ENCODE results near the gene PLXNA2.

PLXNA2 gene

GRCh38 chr1:208239473-208240381, 4.5 kb downstream of the PLXNA2 start:
- WGBS: 82% methylated on average over 10 of the region's 10 CpGs
- Histone ChIP-seq H3K4me1 (ENCODE audit: insufficient read depth, low read length) (peaks cover 39% of the 10 kb centered on the region; the same call in 1 of the 2 replicates), H3K9ac (ENCODE audit: low read depth, low read length) (no peak overlapping the region), H3K4me3 (ENCODE audit: low read length) (no peak overlapping the region), H3K27ac (ENCODE audit: low read depth, low read length) (no peak overlapping the region), H3K27me3 (ENCODE audit: insufficient read depth, low read length) (peaks cover 54% of the 10 kb centered on the region), H3K36me3 (ENCODE audit: insufficient read depth, low read length) (no peaks in the 10 kb centered on the region), H3K9me3 (ENCODE audit: insufficient read depth, low read depth, low read length) (no peaks in the 10 kb centered on the region)

DNA sequence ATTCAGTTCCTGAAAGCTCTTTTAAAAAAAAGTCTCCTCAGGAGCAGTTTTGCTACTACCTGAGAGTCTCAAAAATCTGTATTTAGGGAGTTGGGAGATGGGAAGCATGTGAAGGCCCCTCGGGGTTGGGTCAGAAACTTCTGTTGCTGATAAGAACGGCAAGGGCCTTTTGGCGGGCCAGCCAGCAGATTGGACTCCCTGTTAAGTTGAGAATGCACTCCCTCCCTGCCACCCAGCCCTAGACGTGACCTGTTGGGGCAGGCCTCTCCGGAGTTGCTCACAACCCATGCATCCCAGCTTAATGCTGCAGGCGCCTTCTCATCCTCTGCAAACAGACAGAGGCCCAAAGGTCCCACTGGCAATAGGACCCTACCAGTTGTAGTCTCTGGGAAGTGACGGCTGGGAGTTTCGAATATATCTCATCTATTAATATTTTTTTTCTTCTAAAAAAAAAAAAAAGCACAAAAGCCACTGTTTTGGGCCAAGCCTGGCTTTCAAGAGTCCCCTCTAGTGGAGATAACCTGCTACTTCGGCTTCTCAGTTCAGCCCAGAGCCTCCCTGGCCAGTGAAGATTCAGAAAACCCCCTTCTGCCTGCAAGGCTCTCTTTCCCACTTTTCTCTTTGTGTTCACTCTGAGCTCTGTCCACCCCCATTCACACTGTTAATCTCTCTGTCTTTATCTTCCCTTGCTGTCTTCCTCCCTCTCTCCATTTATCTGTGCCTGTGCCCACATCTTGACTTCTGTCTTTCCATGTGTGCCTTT, 5.3 kb downstream of the PLXNA2 start:
- 24% methylated on average over 7 of the region's 9 CpGs for WGBS
- Histone ChIP-seq H3K27me3 (ENCODE audit: insufficient read depth, low read length) (peaks cover 48% of the 10 kb centered on the region), H3K4me1 (ENCODE audit: insufficient read depth, low read length) (peaks cover 44% of the 10 kb centered on the region), H3K4me3 (ENCODE audit: low read length) (no peak overlapping the region), H3K9me3 (ENCODE audit: insufficient read depth, low read depth, low read length) (no peaks in the 10 kb centered on the region), H3K27ac (ENCODE audit: low read depth, low read length) (no peak overlapping the region), H3K36me3 (ENCODE audit: insufficient read depth, low read length) (no peaks in the 10 kb centered on the region), H3K9ac (ENCODE audit: low read depth, low read length) (no peak overlapping the region)

- no peak overlapping the region for H3K9ac ChIP-seq (ENCODE audit: low read depth, low read length)
- WGBS: 95% methylated on average over 8 of the region's 8 CpGs
- no peaks in the 10 kb centered on the region for H3K36me3 ChIP-seq (ENCODE audit: insufficient read depth, low read length)
- no peaks in the 10 kb centered on the region for H3K9me3 ChIP-seq (ENCODE audit: insufficient read depth, low read depth, low read length)
- H3K4me3 ChIP-seq (ENCODE audit: low read length): no peak overlapping the region
- no peak overlapping the region for H3K27ac ChIP-seq (ENCODE audit: low read depth, low read length)
- peaks cover 61% of the 10 kb centered on the region for H3K4me1 ChIP-seq (ENCODE audit: insufficient read depth, low read length)
- H3K27me3 ChIP-seq (ENCODE audit: insufficient read depth, low read length): peaks cover 32% of the 10 kb centered on the region
Measured at GRCh38 chr1:208237241-208237640, 6.9 kb downstream of the PLXNA2 start.

DNA sequence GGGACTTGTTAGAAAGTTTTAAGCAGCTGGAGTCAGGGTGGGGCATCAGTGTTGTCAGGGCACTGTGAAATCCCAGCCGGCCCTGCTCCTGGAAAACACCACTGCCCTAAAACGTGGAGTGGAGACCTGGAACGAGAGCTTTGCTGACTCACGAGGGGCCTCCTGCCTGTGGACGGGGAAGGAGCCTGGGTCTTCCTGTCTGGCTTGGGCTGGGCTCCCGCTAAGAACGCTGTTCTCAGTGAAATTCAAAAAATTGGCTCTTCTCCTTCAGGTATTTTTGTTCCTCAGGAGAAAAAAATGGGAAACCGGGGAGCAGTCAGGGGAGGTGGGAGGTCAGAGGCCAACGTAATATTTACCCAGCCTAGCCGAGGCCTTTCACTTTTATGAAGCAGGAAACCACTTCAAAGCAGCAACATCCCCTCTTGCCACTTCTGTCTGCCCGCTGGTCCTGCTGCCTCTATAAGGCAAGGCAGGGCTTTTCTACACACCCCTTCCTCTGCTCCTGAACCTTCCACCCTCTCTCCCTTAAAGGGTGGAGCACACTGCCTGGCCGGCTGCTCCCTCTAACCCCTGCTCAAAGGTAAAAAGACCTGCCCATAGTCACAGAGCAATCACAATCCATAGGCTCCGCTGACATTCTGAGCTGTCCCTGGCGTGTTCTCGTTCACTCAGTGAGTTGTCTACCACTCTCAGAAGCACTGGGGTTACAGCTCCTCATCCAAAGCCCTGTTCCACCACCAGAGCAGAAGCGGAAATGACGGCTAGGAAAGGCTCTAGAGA, 8.0 kb downstream of the PLXNA2 start:
- 50% methylated on average over 17 of the region's 17 CpGs for WGBS
- Histone ChIP-seq H3K4me1 (ENCODE audit: insufficient read depth, low read length) (peaks cover 67% of the 10 kb centered on the region), H3K36me3 (ENCODE audit: insufficient read depth, low read length) (no peaks in the 10 kb centered on the region), H3K27me3 (ENCODE audit: insufficient read depth, low read length) (peaks cover 21% of the 10 kb centered on the region), H3K4me3 (ENCODE audit: low read length) (no peak overlapping the region), H3K9ac (ENCODE audit: low read depth, low read length) (0 out of 2 replicates have a peak overlapping the region, but pooled peaks have one; percentile 6), H3K9me3 (ENCODE audit: insufficient read depth, low read depth, low read length) (no peaks in the 10 kb centered on the region), H3K27ac (ENCODE audit: low read depth, low read length) (0 out of 2 replicates have a peak overlapping the region, but pooled peaks have one; percentile 15)

DNA sequence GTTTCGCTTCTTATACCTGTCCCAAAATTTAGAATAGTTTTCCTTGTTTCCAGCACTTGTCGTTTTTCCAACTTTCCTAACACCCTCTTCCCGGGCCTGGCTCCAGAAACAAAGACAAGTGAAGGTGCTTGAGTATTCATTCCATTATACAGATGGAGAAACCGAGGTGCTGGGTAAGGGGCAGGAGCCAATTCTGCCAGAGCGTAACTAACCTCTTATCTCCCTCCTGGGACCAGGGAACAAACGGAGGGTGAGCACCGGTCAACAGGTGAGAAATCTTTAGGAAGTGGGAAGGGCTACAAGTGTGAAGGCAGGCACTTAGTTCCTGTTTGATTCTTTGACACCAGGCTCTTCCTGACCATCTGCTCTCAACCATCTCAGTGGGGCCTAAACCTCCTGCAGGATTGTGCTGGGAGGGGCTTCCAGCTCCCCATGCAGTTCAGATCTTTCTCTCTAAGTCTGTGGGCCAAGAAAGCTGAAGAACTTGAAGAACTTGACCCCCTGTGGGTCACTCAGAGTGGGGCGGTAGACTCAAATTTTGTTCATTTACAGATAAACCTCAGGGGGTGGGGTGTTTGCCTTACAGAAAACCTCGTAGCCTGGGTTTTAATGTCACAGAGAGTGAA, 8.7 kb downstream of the PLXNA2 start:
- H3K27me3 ChIP-seq (ENCODE audit: insufficient read depth, low read length): peaks cover 14% of the 10 kb centered on the region; the same call in 1 of the 2 replicates
- H3K27ac ChIP-seq (ENCODE audit: low read depth, low read length): 0 out of 2 replicates have a peak overlapping the region, but pooled peaks have one; percentile 15
- peaks cover 68% of the 10 kb centered on the region for H3K4me1 ChIP-seq (ENCODE audit: insufficient read depth, low read length)
- H3K4me3 ChIP-seq (ENCODE audit: low read length): no peak overlapping the region
- H3K9me3 ChIP-seq (ENCODE audit: insufficient read depth, low read depth, low read length): no peaks in the 10 kb centered on the region
- 0 out of 2 replicates have a peak overlapping the region, but pooled peaks have one; percentile 6 for H3K9ac ChIP-seq (ENCODE audit: low read depth, low read length)
- H3K36me3 ChIP-seq (ENCODE audit: insufficient read depth, low read length): no peaks in the 10 kb centered on the region
- 61% methylated on average over 8 of the region's 9 CpGs for WGBS

GRCh38 chr1:208234721-208235120, 9.5 kb downstream of the PLXNA2 start:
- H3K27me3 ChIP-seq (ENCODE audit: insufficient read depth, low read length): peaks cover 8% of the 10 kb centered on the region; the same call in 1 of the 2 replicates
- 84% methylated on average over 5 of the region's 5 CpGs for WGBS
- H3K27ac ChIP-seq (ENCODE audit: low read depth, low read length): no peak overlapping the region
- H3K9ac ChIP-seq (ENCODE audit: low read depth, low read length): no peak overlapping the region
- H3K36me3 ChIP-seq (ENCODE audit: insufficient read depth, low read length): no peaks in the 10 kb centered on the region
- H3K9me3 ChIP-seq (ENCODE audit: insufficient read depth, low read depth, low read length): no peaks in the 10 kb centered on the region
- H3K4me1 ChIP-seq (ENCODE audit: insufficient read depth, low read length): peaks cover 68% of the 10 kb centered on the region
- no peak overlapping the region for H3K4me3 ChIP-seq (ENCODE audit: low read length)

GRCh38 chr1:208233978-208234377, 10.2 kb downstream of the PLXNA2 start:
- Histone ChIP-seq H3K27me3 (ENCODE audit: insufficient read depth, low read length) (peaks cover 6% of the 10 kb centered on the region; the same call in 1 of the 2 replicates), H3K27ac (ENCODE audit: low read depth, low read length) (no peak overlapping the region), H3K4me3 (ENCODE audit: low read length) (no peak overlapping the region), H3K9me3 (ENCODE audit: insufficient read depth, low read depth, low read length) (no peaks in the 10 kb centered on the region), H3K4me1 (ENCODE audit: insufficient read depth, low read length) (peaks cover 64% of the 10 kb centered on the region), H3K9ac (ENCODE audit: low read depth, low read length) (no peak overlapping the region), H3K36me3 (ENCODE audit: insufficient read depth, low read length) (no peaks in the 10 kb centered on the region)
- 44% methylated on average over 3 of the region's 3 CpGs for WGBS

- H3K9me3 ChIP-seq (ENCODE audit: insufficient read depth, low read depth, low read length): no peaks in the 10 kb centered on the region
- H3K4me1 ChIP-seq (ENCODE audit: insufficient read depth, low read length): peaks cover 60% of the 10 kb centered on the region
- peak overlapping the region; percentile 52; the same call in 1 of the 2 replicates for H3K27ac ChIP-seq (ENCODE audit: low read depth, low read length)
- H3K27me3 ChIP-seq (ENCODE audit: insufficient read depth, low read length): peaks cover 6% of the 10 kb centered on the region; the same call in 1 of the 2 replicates
- 22% methylated on average over 5 of the region's 5 CpGs for WGBS
- no peak overlapping the region for H3K9ac ChIP-seq (ENCODE audit: low read depth, low read length)
- H3K36me3 ChIP-seq (ENCODE audit: insufficient read depth, low read length): no peaks in the 10 kb centered on the region
- H3K4me3 ChIP-seq (ENCODE audit: low read length): no peak overlapping the region
Measured at GRCh38 chr1:208233546-208233945, 10.6 kb downstream of the PLXNA2 start.

- H3K9ac ChIP-seq (ENCODE audit: low read depth, low read length): no peak overlapping the region
- no peak overlapping the region for H3K27ac ChIP-seq (ENCODE audit: low read depth, low read length)
- no peak overlapping the region for H3K4me3 ChIP-seq (ENCODE audit: low read length)
- H3K9me3 ChIP-seq (ENCODE audit: insufficient read depth, low read depth, low read length): no peaks in the 10 kb centered on the region
- peaks cover 6% of the 10 kb centered on the region; the same call in 1 of the 2 replicates for H3K27me3 ChIP-seq (ENCODE audit: insufficient read depth, low read length)
- no peaks in the 10 kb centered on the region for H3K36me3 ChIP-seq (ENCODE audit: insufficient read depth, low read length)
- WGBS: 79% methylated on average over 3 of the region's 3 CpGs
- H3K4me1 ChIP-seq (ENCODE audit: insufficient read depth, low read length): peaks cover 53% of the 10 kb centered on the region
Measured at GRCh38 chr1:208232662-208233038, 11.5 kb downstream of the PLXNA2 start.

DNA sequence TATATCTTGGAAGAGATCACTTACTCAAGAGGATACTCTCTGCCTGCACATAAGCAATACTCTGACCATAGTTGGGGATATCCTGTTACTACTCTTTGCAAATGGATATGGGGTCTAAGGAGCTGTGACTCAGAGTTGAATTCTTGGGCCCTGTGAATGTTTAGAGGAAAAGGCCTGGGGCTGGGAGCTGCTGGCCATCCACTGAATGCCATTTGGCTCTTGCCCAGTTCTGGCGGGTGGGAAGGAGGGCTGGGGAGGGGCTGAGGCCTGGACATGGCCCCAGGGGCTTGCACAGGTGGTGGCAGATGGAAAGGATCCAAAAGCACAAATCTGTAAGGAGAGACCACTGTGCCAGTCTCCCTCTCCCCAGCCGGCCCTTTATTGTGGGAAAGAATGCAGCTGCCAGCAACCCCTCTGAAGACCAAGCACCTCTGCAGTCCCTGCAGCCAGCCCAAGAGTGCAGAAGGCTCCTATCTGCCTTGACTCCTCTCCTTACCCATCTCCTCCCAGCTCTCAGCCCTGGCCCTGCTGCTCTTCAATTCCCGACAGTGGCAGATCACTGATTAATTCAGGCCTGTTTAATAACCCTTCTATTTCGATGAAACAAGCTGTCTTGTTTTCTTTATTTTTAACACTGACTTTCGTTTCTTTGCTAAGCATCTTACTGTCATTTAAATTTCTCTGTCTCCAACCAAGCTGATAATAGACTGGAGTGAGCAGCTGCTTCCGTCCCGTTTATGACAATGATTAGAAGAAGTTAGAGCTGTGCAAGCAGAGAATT, 12.1 kb downstream of the PLXNA2 start:
- Histone ChIP-seq H3K9ac (ENCODE audit: low read depth, low read length) (no peak overlapping the region), H3K36me3 (ENCODE audit: insufficient read depth, low read length) (no peaks in the 10 kb centered on the region), H3K9me3 (ENCODE audit: insufficient read depth, low read depth, low read length) (no peaks in the 10 kb centered on the region), H3K27me3 (ENCODE audit: insufficient read depth, low read length) (peaks cover 6% of the 10 kb centered on the region; the same call in 1 of the 2 replicates), H3K4me1 (ENCODE audit: insufficient read depth, low read length) (peaks cover 53% of the 10 kb centered on the region), H3K27ac (ENCODE audit: low read depth, low read length) (no peak overlapping the region), H3K4me3 (ENCODE audit: low read length) (no peak overlapping the region)
- 63% methylated on average over 7 of the region's 7 CpGs for WGBS

Measured in HUES64 (cell line).